ENCODE results near the gene PERP. TPM values are rescaled to one million over a fixed set of nuclear protein-coding genes. Genes with fewer than 3 reads are reported as not detected.
"Not testable (repeated sequence)": the region's sequence is repeated elsewhere in the genome, so short reads cannot be mapped to it uniquely, and the experiment has no call there.

Gene PERP
- total RNA-seq, 6 experiments from 2014 or later = 27.9 to 61.6 (median 45.7) TPM

- intact Hi-C loops (cut with DNase I) = no loop called here
- no peak for ATAC-seq
- TF ChIP-seq POLR2A (IDR thresholded peaks at IDR 0.05) (no peak), CTCF (IDR thresholded peaks at IDR 0.05) (no peak)
These were observed 35.6 kb upstream of the PERP start for GRCh38 chr6:138142806-138143205.

GRCh38 chr6:138129190-138129589, 22.0 kb upstream of the PERP start:
- WGBS (ENCODE audit: insufficient coverage, low coverage, low lambda C conversion rate, missing lambda C conversion rate) = 88% methylated on average over 4 of the region's 8 CpGs
- no peaks in the 10 kb centered on the region for H3K27me3 ChIP-seq
- intact Hi-C loops (cut with DNase I) = loop anchor here in 1 of 2 donors (10.0 kb wide), 1 partner anchor 286 kb away; no protein-coding TSS in a partner anchor
- no peak for TF ChIP-seq POLR2A (IDR thresholded peaks at IDR 0.05)
- TF ChIP-seq CTCF (IDR thresholded peaks at IDR 0.05) = no peak
- DNase-seq (no peak), ATAC-seq (no peak)
- H3K9me3 ChIP-seq = no peaks in the 10 kb centered on the region
- H3K27ac ChIP-seq = no peak overlapping the region
- H3K4me3 ChIP-seq = no peak overlapping the region
- H3K4me1 ChIP-seq = no peaks in the 10 kb centered on the region
- H3K36me3 ChIP-seq = no peaks in the 10 kb centered on the region

More at GRCh38 chr6:138142806-138143205, 35.6 kb upstream of the PERP start:
- Histone ChIP-seq H3K4me3 (no peak overlapping the region), H3K4me1 (no peaks in the 10 kb centered on the region), H3K36me3 (no peaks in the 10 kb centered on the region), H3K9me3 (no peaks in the 10 kb centered on the region), H3K27me3 (no peaks in the 10 kb centered on the region), H3K27ac (no peak overlapping the region)
- 62% methylated on average over 4 of the region's 4 CpGs for WGBS (ENCODE audit: insufficient coverage, low coverage, low lambda C conversion rate, missing lambda C conversion rate)
- DNase-seq = no peak

- no peak for TF ChIP-seq POLR2A (IDR thresholded peaks at IDR 0.05)
- no peak for TF ChIP-seq CTCF (IDR thresholded peaks at IDR 0.05)
- H3K27ac ChIP-seq = no peak overlapping the region
- ATAC-seq = no peak
- no peaks in the 10 kb centered on the region for H3K9me3 ChIP-seq
- no peak overlapping the region for H3K4me3 ChIP-seq
- WGBS (ENCODE audit: insufficient coverage, low coverage, low lambda C conversion rate, missing lambda C conversion rate) = 65% methylated on average over 2 of the region's 3 CpGs
- H3K4me1 ChIP-seq = no peaks in the 10 kb centered on the region
- H3K27me3 ChIP-seq = no peaks in the 10 kb centered on the region
- H3K36me3 ChIP-seq = no peaks in the 10 kb centered on the region
- no peak for DNase-seq
- intact Hi-C loops (cut with DNase I) = loop anchor here in 1 of 2 donors (10.0 kb wide), 1 partner anchor 287 kb away; no protein-coding TSS in a partner anchor
These were observed 20.9 kb upstream of the PERP start for GRCh38 chr6:138128096-138128495.

GRCh38 chr6:138124096-138124495, 16.9 kb upstream of the PERP start:
- Histone ChIP-seq H3K27ac (no peak overlapping the region), H3K9me3 (no peaks in the 10 kb centered on the region), H3K36me3 (no peaks in the 10 kb centered on the region), H3K4me3 (no peak overlapping the region), H3K27me3 (no peaks in the 10 kb centered on the region), H3K4me1 (no peaks in the 10 kb centered on the region)
- DNase-seq (no peak), ATAC-seq (no peak)
- TF ChIP-seq POLR2A (IDR thresholded peaks at IDR 0.05) = no peak
- no peak for TF ChIP-seq CTCF (IDR thresholded peaks at IDR 0.05)
- 73% methylated on average over 4 of the region's 4 CpGs for WGBS (ENCODE audit: insufficient coverage, low coverage, low lambda C conversion rate, missing lambda C conversion rate)
- intact Hi-C loops (cut with DNase I) = loop anchor here in 1 of 2 donors (10.0 kb wide), 1 partner anchor 291 kb away; no protein-coding TSS in a partner anchor

GRCh38 chr6:138119976-138120375, 12.8 kb upstream of the PERP start:
- Histone ChIP-seq H3K27ac (no peak overlapping the region), H3K9me3 (no peaks in the 10 kb centered on the region), H3K4me3 (no peak overlapping the region), H3K27me3 (no peaks in the 10 kb centered on the region), H3K4me1 (no peaks in the 10 kb centered on the region), H3K36me3 (no peaks in the 10 kb centered on the region)
- intact Hi-C loops (cut with DNase I) = loop anchor here (5.0 to 10.0 kb wide), 4 partner anchors 115 to 295 kb away; no protein-coding TSS in a partner anchor
- TF ChIP-seq CTCF (IDR thresholded peaks at IDR 0.05) (no peak), POLR2A (IDR thresholded peaks at IDR 0.05) (no peak)
- DNase-seq (no peak), ATAC-seq (no peak)

GRCh38 chr6:138119229-138119628, 12.0 kb upstream of the PERP start:
- intact Hi-C loops (cut with DNase I) = loop anchor here (5.0 to 10.0 kb wide), 3 partner anchors 114 to 168 kb away; no protein-coding TSS in a partner anchor
- DNase-seq, ATAC-seq, H3K27ac ChIP-seq, H3K9me3 ChIP-seq, H3K36me3 ChIP-seq, H3K27me3 ChIP-seq, H3K4me3 ChIP-seq, H3K4me1 ChIP-seq: not testable (repeated sequence)
- 100% methylated on average over 1 of the region's 1 CpG for WGBS (ENCODE audit: insufficient coverage, low coverage, low lambda C conversion rate, missing lambda C conversion rate)

Measured in right lobe of liver (tissue), 6 donors.